GM23338 (cell line): ENCODE measurements around the gene USP15. TPM values are rescaled to one million over a fixed set of nuclear protein-coding genes. Genes with fewer than 3 reads are reported as not detected.

Experiments
- ATAC-seq: fragments of 200-7000 bp; cut with Tn5 transposase; 3 replicates; pipeline ENCODE4 v1.9.1; 2020
- DNase-seq: peaks from one replicate; pipeline ENCODE4 v3.0.0-alpha.2; 2015; ENCODE audit warnings: low spot score
- H2AFZ ChIP-seq: fragments of 200-600 bp; sonication (generic); 2 replicates; pipeline ENCODE4 v1.8.0; 2016; ENCODE audit warnings: antibody characterized with exemption, mild to moderate bottlenecking, moderate library complexity
- H3F3A ChIP-seq: fragments of 200-600 bp; sonication (generic); replicated peaks from 2 replicates; pipeline ENCODE4 v1.8.0; 2017; ENCODE audit warnings: antibody characterized with exemption, mixed run types, low read depth
- H3K27ac ChIP-seq: fragments of 200-600 bp; sonication (generic); 2 replicates; pipeline ENCODE4 v1.6.1; 2016; ENCODE audit warnings: low read depth
- H3K27me3 ChIP-seq: fragments of 200-600 bp; sonication (generic); 2 replicates; pipeline ENCODE4 v1.8.0; 2016; ENCODE audit warnings: mild to moderate bottlenecking, mixed run types, moderate library complexity; ENCODE audit not compliant: insufficient read depth
- H3K36me3 ChIP-seq: fragments of 200-600 bp; sonication (generic); 2 replicates; pipeline ENCODE4 v1.8.0; 2016; ENCODE audit warnings: mild to moderate bottlenecking; ENCODE audit not compliant: insufficient read depth
- H3K4me1 ChIP-seq: fragments of 200-600 bp; sonication (generic); 2 replicates; pipeline ENCODE4 v1.8.0; 2016; ENCODE audit warnings: mild to moderate bottlenecking, moderate library complexity; ENCODE audit not compliant: insufficient read depth
- H3K4me2 ChIP-seq: fragments of 200-600 bp; sonication (generic); 2 replicates; pipeline ENCODE4 v1.7.1; 2017; ENCODE audit warnings: mixed run types
- H3K4me3 ChIP-seq: fragments of 200-600 bp; sonication (generic); 2 replicates; pipeline ENCODE4 v1.6.1; 2016; ENCODE audit warnings: mixed run types
- H3K79me2 ChIP-seq: fragments of 200-600 bp; sonication (generic); replicated peaks from 2 replicates; pipeline ENCODE4 v1.8.0; 2017; ENCODE audit warnings: mild to moderate bottlenecking; ENCODE audit not compliant: insufficient read depth
- H3K9me2 ChIP-seq: fragments of 200-600 bp; sonication (generic); 2 replicates; pipeline ENCODE4 v1.8.0; 2017; ENCODE audit not compliant: insufficient read depth
- H4K20me1 ChIP-seq: fragments of 200-600 bp; sonication (generic); replicated peaks from 2 replicates; pipeline ENCODE4 v1.8.0; 2017; ENCODE audit warnings: mild to moderate bottlenecking; ENCODE audit not compliant: insufficient read depth
- H3K27ac Mint-ChIP-seq: 2 replicates; pipeline ENCODE4 v1.8.0; 2020; ENCODE audit warnings: inconsistent platforms, mild to moderate bottlenecking, moderate library complexity, mixed read lengths
- H3K27me3 Mint-ChIP-seq: 3 replicates; pipeline ENCODE4 v1.8.0; 2022; ENCODE audit warnings: low read depth, mild to moderate bottlenecking, moderate library complexity, mixed read lengths, inconsistent platforms; ENCODE audit not compliant: insufficient read depth, poor library complexity
- H3K36me3 Mint-ChIP-seq: 3 replicates; pipeline ENCODE4 v1.8.0; 2021; ENCODE audit warnings: low read depth, mild to moderate bottlenecking, inconsistent platforms, moderate library complexity, mixed read lengths
- H3K4me1 Mint-ChIP-seq: 3 replicates; pipeline ENCODE4 v1.8.0; 2020; ENCODE audit warnings: mild to moderate bottlenecking, inconsistent platforms, mixed read lengths
- H3K4me3 Mint-ChIP-seq: 3 replicates; pipeline ENCODE4 v1.8.0; 2021; ENCODE audit warnings: moderate library complexity, mild to moderate bottlenecking, inconsistent platforms, mixed read lengths
- H3K9me3 Mint-ChIP-seq: 3 replicates; pipeline ENCODE4 v1.8.0; 2020; ENCODE audit warnings: moderate library complexity, mild to moderate bottlenecking, inconsistent platforms, mixed read lengths
- CREB1 ChIP-seq: fragments of 250-450 bp; sonication (Bioruptor Pico); IDR thresholded peaks from 2 replicates; pipeline ENCODE4 v1.5.0; 2020; ENCODE audit warnings: low read depth, mild to moderate bottlenecking, moderate library complexity
- EZH2 ChIP-seq: fragments of 200-600 bp; sonication (generic); IDR thresholded peaks from one replicate; pipeline ENCODE4 v1.8.0; 2017; ENCODE audit warnings: antibody characterized with exemption, mild to moderate bottlenecking, low read depth; ENCODE audit not compliant: unreplicated experiment
- EZH2phosphoT487 ChIP-seq: fragments of 200-600 bp; sonication (generic); IDR thresholded peaks from one replicate; pipeline ENCODE4 v1.8.1; 2018; ENCODE audit warnings: antibody characterized with exemption; ENCODE audit not compliant: unreplicated experiment
- JUNB ChIP-seq: IDR thresholded peaks from one replicate; pipeline ENCODE4 v1.6.1; 2016; ENCODE audit warnings: antibody characterized with exemption; ENCODE audit not compliant: unreplicated experiment
- NANOG ChIP-seq: IDR thresholded peaks from 2 replicates; pipeline ENCODE4 v1.6.1; 2016; ENCODE audit warnings: antibody characterized with exemption, borderline replicate concordance
- POLR2AphosphoS5 ChIP-seq: IDR thresholded peaks from 2 replicates; pipeline ENCODE4 v1.6.1; 2016; ENCODE audit warnings: antibody characterized with exemption, low read depth
- STAT1 ChIP-seq: IDR thresholded peaks from one replicate; pipeline ENCODE4 v1.6.1; 2016; ENCODE audit warnings: antibody characterized with exemption; ENCODE audit not compliant: unreplicated experiment
- ZNF114 ChIP-seq: fragments of 250-450 bp; sonication (Bioruptor Pico); IDR thresholded peaks from 2 replicates; pipeline ENCODE4 v1.5.0; 2020; ENCODE audit warnings: mild to moderate bottlenecking, moderate library complexity
- polyA plus RNA-seq: library from polyadenylated mRNA; unstranded; fragments of >200 nt; fragmentation: Nextera tagmentation; extraction: Ambion mirVana; gene quantifications from 2 replicates; pipeline ENCODE4 v1.2.1, GENCODE V29; 2016
- total RNA-seq: library from RNA; depleted of rRNA; stranded (reverse); fragments of >200 nt; shearing (Covaris generic); gene quantifications from 2 replicates; pipeline ENCODE4 v1.2.3, GENCODE V29; 2014
- TF ChIP-seq, protein P1 (sequence below): fragments of 250-450 bp; sonication (Bioruptor Pico); IDR thresholded peaks from 2 replicates; pipeline ENCODE4 v1.5.0; 2020; ENCODE audit warnings: mild to moderate bottlenecking, moderate library complexity
- TF ChIP-seq, protein P2 (sequence below): IDR thresholded peaks from one replicate; pipeline ENCODE4 v1.6.1; 2018; ENCODE audit warnings: antibody characterized with exemption; ENCODE audit not compliant: unreplicated experiment
- TF ChIP-seq, protein P3 (sequence below): IDR thresholded peaks from 2 replicates; pipeline ENCODE4 v1.6.1; 2016; ENCODE audit warnings: antibody characterized with exemption
- TF ChIP-seq, protein P4 (sequence below), 2 experiments: fragments of 200-600 bp in 1 of 2; sonication (generic) in 1 of 2; conservative IDR thresholded peaks; 2 replicates each; pipeline versions ENCODE4 v1.5.1 to v1.6.1; 2016 to 2017; ENCODE audit warnings: antibody characterized with exemption in 2 of 2, low read depth in 2 of 2, mild to moderate bottlenecking in 2 of 2, moderate library complexity in 1 of 2

USP15 gene
- total and polyA plus RNA-seq, 2 experiments from 2014 or later: 29.5 to 60.3 TPM

DNA sequence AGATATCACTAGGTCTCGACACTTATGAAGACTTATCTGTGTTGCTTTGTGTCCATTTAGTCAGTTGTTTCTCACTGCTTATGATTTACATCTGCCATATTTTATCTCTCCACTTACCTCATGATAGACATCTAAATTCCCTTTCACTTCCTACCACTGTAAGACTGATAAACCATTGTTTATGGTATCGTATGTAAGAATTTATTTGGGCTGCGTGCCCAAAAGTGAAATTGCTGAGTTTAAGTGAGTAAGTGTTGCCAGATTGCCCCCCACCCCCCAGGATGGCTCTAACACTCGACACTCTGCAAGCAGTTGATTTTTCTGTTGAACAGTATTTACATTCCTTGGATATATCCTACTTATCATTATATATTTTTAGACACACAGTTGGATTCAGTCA lies 136.5 kb downstream of the USP15 start:
- DNase-seq (no peak), ATAC-seq (no peak)
- Histone ChIP-seq H3K27ac (no peak overlapping the region), H4K20me1 (no peaks in the 10 kb centered on the region), H3K79me2 (no peaks in the 10 kb centered on the region), H3K36me3 (no peaks in the 10 kb centered on the region), H3K27me3 (no peaks in the 10 kb centered on the region), H3K4me1 (no peaks in the 10 kb centered on the region), H3K4me3 (no peak overlapping the region), H3K4me2 (no peak overlapping the region), H2AFZ (no peak overlapping the region), H3K9me2 (no peaks in the 10 kb centered on the region), H3F3A (no peaks in the 10 kb centered on the region)
- H3K27me3 Mint-ChIP-seq: no peaks in the 10 kb centered on the region
- H3K4me3 Mint-ChIP-seq: no peak overlapping the region
- H3K27ac Mint-ChIP-seq: no peak overlapping the region
- no peak for TF ChIP-seq POLR2AphosphoS5
- no peak for TF ChIP-seq STAT1
- TF ChIP-seq NANOG: no peak
- TF ChIP-seq, protein P1, sequence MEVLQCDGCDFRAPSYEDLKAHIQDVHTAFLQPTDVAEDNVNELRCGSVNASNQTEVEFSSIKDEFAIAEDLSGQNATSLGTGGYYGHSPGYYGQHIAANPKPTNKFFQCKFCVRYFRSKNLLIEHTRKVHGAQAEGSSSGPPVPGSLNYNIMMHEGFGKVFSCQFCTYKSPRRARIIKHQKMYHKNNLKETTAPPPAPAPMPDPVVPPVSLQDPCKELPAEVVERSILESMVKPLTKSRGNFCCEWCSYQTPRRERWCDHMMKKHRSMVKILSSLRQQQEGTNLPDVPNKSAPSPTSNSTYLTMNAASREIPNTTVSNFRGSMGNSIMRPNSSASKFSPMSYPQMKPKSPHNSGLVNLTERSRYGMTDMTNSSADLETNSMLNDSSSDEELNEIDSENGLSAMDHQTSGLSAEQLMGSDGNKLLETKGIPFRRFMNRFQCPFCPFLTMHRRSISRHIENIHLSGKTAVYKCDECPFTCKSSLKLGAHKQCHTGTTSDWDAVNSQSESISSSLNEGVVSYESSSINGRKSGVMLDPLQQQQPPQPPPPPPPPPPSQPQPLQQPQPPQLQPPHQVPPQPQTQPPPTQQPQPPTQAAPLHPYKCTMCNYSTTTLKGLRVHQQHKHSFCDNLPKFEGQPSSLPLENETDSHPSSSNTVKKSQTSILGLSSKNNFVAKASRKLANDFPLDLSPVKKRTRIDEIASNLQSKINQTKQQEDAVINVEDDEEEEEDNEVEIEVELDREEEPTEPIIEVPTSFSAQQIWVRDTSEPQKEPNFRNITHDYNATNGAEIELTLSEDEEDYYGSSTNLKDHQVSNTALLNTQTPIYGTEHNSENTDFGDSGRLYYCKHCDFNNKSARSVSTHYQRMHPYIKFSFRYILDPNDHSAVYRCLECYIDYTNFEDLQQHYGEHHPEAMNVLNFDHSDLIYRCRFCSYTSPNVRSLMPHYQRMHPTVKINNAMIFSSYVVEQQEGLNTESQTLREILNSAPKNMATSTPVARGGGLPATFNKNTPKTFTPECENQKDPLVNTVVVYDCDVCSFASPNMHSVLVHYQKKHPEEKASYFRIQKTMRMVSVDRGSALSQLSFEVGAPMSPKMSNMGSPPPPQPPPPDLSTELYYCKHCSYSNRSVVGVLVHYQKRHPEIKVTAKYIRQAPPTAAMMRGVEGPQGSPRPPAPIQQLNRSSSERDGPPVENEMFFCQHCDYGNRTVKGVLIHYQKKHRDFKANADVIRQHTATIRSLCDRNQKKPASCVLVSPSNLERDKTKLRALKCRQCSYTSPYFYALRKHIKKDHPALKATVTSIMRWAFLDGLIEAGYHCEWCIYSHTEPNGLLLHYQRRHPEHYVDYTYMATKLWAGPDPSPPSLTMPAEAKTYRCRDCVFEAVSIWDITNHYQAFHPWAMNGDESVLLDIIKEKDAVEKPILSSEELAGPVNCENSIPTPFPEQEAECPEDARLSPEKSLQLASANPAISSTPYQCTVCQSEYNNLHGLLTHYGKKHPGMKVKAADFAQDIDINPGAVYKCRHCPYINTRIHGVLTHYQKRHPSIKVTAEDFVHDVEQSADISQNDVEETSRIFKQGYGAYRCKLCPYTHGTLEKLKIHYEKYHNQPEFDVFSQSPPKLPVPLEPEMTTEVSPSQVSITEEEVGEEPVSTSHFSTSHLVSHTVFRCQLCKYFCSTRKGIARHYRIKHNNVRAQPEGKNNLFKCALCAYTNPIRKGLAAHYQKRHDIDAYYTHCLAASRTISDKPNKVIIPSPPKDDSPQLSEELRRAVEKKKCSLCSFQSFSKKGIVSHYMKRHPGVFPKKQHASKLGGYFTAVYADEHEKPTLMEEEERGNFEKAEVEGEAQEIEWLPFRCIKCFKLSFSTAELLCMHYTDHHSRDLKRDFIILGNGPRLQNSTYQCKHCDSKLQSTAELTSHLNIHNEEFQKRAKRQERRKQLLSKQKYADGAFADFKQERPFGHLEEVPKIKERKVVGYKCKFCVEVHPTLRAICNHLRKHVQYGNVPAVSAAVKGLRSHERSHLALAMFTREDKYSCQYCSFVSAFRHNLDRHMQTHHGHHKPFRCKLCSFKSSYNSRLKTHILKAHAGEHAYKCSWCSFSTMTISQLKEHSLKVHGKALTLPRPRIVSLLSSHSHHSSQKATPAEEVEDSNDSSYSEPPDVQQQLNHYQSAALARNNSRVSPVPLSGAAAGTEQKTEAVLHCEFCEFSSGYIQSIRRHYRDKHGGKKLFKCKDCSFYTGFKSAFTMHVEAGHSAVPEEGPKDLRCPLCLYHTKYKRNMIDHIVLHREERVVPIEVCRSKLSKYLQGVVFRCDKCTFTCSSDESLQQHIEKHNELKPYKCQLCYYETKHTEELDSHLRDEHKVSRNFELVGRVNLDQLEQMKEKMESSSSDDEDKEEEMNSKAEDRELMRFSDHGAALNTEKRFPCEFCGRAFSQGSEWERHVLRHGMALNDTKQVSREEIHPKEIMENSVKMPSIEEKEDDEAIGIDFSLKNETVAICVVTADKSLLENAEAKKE (CRISPR knock-in tag): no peak
- TF ChIP-seq EZH2: no peak
- TF ChIP-seq, protein P2, sequence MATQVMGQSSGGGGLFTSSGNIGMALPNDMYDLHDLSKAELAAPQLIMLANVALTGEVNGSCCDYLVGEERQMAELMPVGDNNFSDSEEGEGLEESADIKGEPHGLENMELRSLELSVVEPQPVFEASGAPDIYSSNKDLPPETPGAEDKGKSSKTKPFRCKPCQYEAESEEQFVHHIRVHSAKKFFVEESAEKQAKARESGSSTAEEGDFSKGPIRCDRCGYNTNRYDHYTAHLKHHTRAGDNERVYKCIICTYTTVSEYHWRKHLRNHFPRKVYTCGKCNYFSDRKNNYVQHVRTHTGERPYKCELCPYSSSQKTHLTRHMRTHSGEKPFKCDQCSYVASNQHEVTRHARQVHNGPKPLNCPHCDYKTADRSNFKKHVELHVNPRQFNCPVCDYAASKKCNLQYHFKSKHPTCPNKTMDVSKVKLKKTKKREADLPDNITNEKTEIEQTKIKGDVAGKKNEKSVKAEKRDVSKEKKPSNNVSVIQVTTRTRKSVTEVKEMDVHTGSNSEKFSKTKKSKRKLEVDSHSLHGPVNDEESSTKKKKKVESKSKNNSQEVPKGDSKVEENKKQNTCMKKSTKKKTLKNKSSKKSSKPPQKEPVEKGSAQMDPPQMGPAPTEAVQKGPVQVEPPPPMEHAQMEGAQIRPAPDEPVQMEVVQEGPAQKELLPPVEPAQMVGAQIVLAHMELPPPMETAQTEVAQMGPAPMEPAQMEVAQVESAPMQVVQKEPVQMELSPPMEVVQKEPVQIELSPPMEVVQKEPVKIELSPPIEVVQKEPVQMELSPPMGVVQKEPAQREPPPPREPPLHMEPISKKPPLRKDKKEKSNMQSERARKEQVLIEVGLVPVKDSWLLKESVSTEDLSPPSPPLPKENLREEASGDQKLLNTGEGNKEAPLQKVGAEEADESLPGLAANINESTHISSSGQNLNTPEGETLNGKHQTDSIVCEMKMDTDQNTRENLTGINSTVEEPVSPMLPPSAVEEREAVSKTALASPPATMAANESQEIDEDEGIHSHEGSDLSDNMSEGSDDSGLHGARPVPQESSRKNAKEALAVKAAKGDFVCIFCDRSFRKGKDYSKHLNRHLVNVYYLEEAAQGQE: no peak
- TF ChIP-seq, protein P3, sequence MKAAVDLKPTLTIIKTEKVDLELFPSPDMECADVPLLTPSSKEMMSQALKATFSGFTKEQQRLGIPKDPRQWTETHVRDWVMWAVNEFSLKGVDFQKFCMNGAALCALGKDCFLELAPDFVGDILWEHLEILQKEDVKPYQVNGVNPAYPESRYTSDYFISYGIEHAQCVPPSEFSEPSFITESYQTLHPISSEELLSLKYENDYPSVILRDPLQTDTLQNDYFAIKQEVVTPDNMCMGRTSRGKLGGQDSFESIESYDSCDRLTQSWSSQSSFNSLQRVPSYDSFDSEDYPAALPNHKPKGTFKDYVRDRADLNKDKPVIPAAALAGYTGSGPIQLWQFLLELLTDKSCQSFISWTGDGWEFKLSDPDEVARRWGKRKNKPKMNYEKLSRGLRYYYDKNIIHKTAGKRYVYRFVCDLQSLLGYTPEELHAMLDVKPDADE: no peak
- TF ChIP-seq JUNB: no peak
- no peak for TF ChIP-seq EZH2phosphoT487
- no peak for TF ChIP-seq CREB1 (CRISPR knock-in tag)
- no peak for TF ChIP-seq ZNF114 (CRISPR knock-in tag)
- TF ChIP-seq, protein P4, sequence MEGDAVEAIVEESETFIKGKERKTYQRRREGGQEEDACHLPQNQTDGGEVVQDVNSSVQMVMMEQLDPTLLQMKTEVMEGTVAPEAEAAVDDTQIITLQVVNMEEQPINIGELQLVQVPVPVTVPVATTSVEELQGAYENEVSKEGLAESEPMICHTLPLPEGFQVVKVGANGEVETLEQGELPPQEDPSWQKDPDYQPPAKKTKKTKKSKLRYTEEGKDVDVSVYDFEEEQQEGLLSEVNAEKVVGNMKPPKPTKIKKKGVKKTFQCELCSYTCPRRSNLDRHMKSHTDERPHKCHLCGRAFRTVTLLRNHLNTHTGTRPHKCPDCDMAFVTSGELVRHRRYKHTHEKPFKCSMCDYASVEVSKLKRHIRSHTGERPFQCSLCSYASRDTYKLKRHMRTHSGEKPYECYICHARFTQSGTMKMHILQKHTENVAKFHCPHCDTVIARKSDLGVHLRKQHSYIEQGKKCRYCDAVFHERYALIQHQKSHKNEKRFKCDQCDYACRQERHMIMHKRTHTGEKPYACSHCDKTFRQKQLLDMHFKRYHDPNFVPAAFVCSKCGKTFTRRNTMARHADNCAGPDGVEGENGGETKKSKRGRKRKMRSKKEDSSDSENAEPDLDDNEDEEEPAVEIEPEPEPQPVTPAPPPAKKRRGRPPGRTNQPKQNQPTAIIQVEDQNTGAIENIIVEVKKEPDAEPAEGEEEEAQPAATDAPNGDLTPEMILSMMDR (conservative IDR thresholded peaks at IDR 0.05; ENCODE audit: low read depth in 2 of 2): no peak
- H3K4me1 Mint-ChIP-seq: no peaks in the 10 kb centered on the region
- peaks cover 4% of the 10 kb centered on the region; the same call in 1 of the 3 replicates for H3K36me3 Mint-ChIP-seq
- no peaks in the 10 kb centered on the region for H3K9me3 Mint-ChIP-seq
